Measurements from ENCODE around the gene ROS1. TPM values are rescaled to one million over a fixed set of nuclear protein-coding genes. Genes with fewer than 3 reads are reported as not detected.

Gene ROS1
- total RNA-seq, 4 donors from 2014 or later, result not detected

GRCh38 chr6:117459204-117459944 is 33.6 kb upstream of the ROS1 start:
- no peak for DNase-seq
- ATAC-seq, result no peak
- no peak for TF ChIP-seq POLR2A (IDR thresholded peaks at IDR 0.05)
- no peak for TF ChIP-seq CTCF (IDR thresholded peaks at IDR 0.05 in 4 of 5, conservative IDR thresholded peaks at IDR 0.05 in 1 of 5)
- in situ Hi-C loops (cut with MboI; ENCODE audit: low sequenced_read_pairs in 4 of 4) (no loop called here), intact Hi-C loops (cut with DNase I; ENCODE audit: low total_unique reads) (no loop called here)
- Histone ChIP-seq H3K4me1 (no peaks in the 10 kb centered on the region), H3K27me3 (no peaks in the 10 kb centered on the region), H3K9me3 (no peaks in the 10 kb centered on the region), H3K27ac (no peak overlapping the region), H3K36me3 (no peaks in the 10 kb centered on the region), H3K4me3 (no peak overlapping the region)

GRCh38 chr6:117456998-117457397 is 31.3 kb upstream of the ROS1 start:
- no peaks in the 10 kb centered on the region for H3K4me1 ChIP-seq
- no peak overlapping the region for H3K27ac ChIP-seq
- no peak overlapping the region for H3K4me3 ChIP-seq
- TF ChIP-seq CTCF (IDR thresholded peaks at IDR 0.05 in 4 of 5, conservative IDR thresholded peaks at IDR 0.05 in 1 of 5) (no peak), POLR2A (IDR thresholded peaks at IDR 0.05) (no peak)
- no peaks in the 10 kb centered on the region for H3K9me3 ChIP-seq
- H3K27me3 ChIP-seq, result no peaks in the 10 kb centered on the region
- ATAC-seq (no peak), DNase-seq (no peak)
- no peaks in the 10 kb centered on the region for H3K36me3 ChIP-seq
- intact Hi-C loops (cut with DNase I; ENCODE audit: low total_unique reads), result no loop called here
- in situ Hi-C loops (cut with MboI; ENCODE audit: low sequenced_read_pairs in 4 of 4), result no loop called here

- in situ Hi-C loops (cut with MboI; ENCODE audit: low sequenced_read_pairs in 4 of 4), result no loop called here
- no peak for ATAC-seq
- Histone ChIP-seq H3K4me1 (no peaks in the 10 kb centered on the region), H3K9me3 (no peaks in the 10 kb centered on the region), H3K36me3 (no peaks in the 10 kb centered on the region), H3K27me3 (no peaks in the 10 kb centered on the region), H3K4me3 (no peak overlapping the region), H3K27ac (no peak overlapping the region)
- TF ChIP-seq POLR2A (IDR thresholded peaks at IDR 0.05) (no peak), CTCF (IDR thresholded peaks at IDR 0.05 in 4 of 5, conservative IDR thresholded peaks at IDR 0.05 in 1 of 5) (no peak)
- DNase-seq, result no peak
- intact Hi-C loops (cut with DNase I; ENCODE audit: low total_unique reads), result no loop called here
Observed at GRCh38 chr6:117456250-117456649, 30.5 kb upstream of the ROS1 start.

- Histone ChIP-seq H3K4me1 (peaks cover 0 to 6% of the 10 kb centered on the region in 2 donors), H3K4me3 (no peak overlapping the region), H3K9me3 (no peaks in the 10 kb centered on the region), H3K27ac (no peak overlapping the region), H3K36me3 (no peaks in the 10 kb centered on the region), H3K27me3 (no peaks in the 10 kb centered on the region)
- DNase-seq (no peak), ATAC-seq (no peak)
- TF ChIP-seq POLR2A (IDR thresholded peaks at IDR 0.05) (no peak), CTCF (IDR thresholded peaks at IDR 0.05 in 4 of 5, conservative IDR thresholded peaks at IDR 0.05 in 1 of 5) (no peak)
- in situ Hi-C loops (cut with MboI; ENCODE audit: low sequenced_read_pairs in 4 of 4), result no loop called here
- intact Hi-C loops (cut with DNase I; ENCODE audit: low total_unique reads), result loop anchor here (2.0 kb wide), 1 partner anchor 31 kb away; the partner anchor contains the start of gene DCBLD1
Observed at GRCh38 chr6:117451671-117452070, 25.9 kb upstream of the ROS1 start.

Measured in gastrocnemius medialis (tissue), 4 donors.